Tibial artery (tissue), 4 donors: ENCODE measurements around the gene WDR7.

Experiments
- DNase-seq, 2 donors: peaks; one replicate each; pipeline ENCODE4 v3.0.0-alpha.2; 2019
- H3K27ac ChIP-seq, 2 donors: fragments of 200-600 bp; sonication (generic) in 1 of 2; 1 replicate in 1 of 2; 2 replicates in 1 of 2; pipeline ENCODE4 v1.5.1; 2018 to 2019; ENCODE audit warnings: mild to moderate bottlenecking in 1 of 2
- H3K27me3 ChIP-seq, 2 donors: fragments of 200-600 bp; sonication (generic) in 1 of 2; one replicate each; pipeline versions ENCODE4 v1.5.1 to v1.6.0; 2016 to 2019
- H3K36me3 ChIP-seq, 3 donors: fragments of 200-600 bp; sonication (generic) in 2 of 3; one replicate each; pipeline ENCODE4 v1.5.1; 2016 to 2019; ENCODE audit warnings: mild to moderate bottlenecking in 2 of 3
- H3K4me1 ChIP-seq, 4 donors: fragments of 200-600 bp; sonication (generic) in 2 of 4; 1 replicate in 3 of 4; 2 replicates in 1 of 4; pipeline ENCODE4 v1.5.1; 2016 to 2019
- H3K4me3 ChIP-seq, 2 donors: fragments of 200-600 bp; sonication (generic) in 1 of 2; 1 replicate in 1 of 2; 2 replicates in 1 of 2; pipeline ENCODE4 v1.5.1; 2018 to 2019; ENCODE audit warnings: mild to moderate bottlenecking in 2 of 2
- H3K9me3 ChIP-seq, 3 donors: fragments of 200-600 bp; sonication (generic) in 1 of 3; one replicate each; pipeline ENCODE4 v1.5.1; 2016 to 2019
- CTCF ChIP-seq, 2 experiments: fragments of 200-600 bp in 1 of 2; fragments of 450-650 bp in 1 of 2; IDR thresholded peaks; one replicate each; pipeline ENCODE4 v1.5.1; 2017 to 2019; ENCODE audit warnings: antibody characterized with exemption in 2 of 2, mild to moderate bottlenecking in 1 of 2, moderate library complexity in 1 of 2
- intact Hi-C: fragments of 100-400 bp; cut with DNase I; formaldehyde crosslinking; loops from one replicate; pipeline ENCODE4 v1.15.0; 2023; ENCODE audit warnings: low total_unique reads

WDR7 gene

DNA sequence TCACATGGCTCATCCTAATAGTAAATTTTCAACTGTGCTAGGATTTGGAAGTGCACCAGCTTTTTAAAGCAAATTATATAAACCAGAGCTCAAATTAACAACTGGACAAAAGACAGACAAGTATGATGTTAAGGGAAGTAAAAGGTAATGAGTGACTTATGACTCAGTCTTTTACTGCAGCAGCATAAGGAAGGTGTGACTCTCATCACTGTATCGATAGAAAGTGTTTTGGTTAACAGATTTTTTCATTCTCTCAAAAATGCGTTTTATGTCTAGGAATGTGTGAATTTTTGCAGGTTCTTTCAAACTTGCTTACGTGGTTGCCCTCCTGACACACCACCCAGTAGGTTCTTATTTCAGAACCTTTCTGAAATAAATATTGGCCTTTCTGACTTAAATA, 251.5 kb downstream of the WDR7 start:
- Histone ChIP-seq H3K9me3 (no peaks in the 10 kb centered on the region), H3K27ac (no peak overlapping the region), H3K4me3 (no peak overlapping the region), H3K27me3 (no peaks in the 10 kb centered on the region), H3K4me1 (no peaks in the 10 kb centered on the region), H3K36me3 (no peaks in the 10 kb centered on the region)
- TF ChIP-seq CTCF (IDR thresholded peaks at IDR 0.05) = no peak
- intact Hi-C loops = no loop called here
- DNase-seq = no peak

- no peak for TF ChIP-seq CTCF (IDR thresholded peaks at IDR 0.05)
- Histone ChIP-seq H3K36me3 (no peaks in the 10 kb centered on the region), H3K4me3 (no peak overlapping the region), H3K27me3 (no peaks in the 10 kb centered on the region), H3K9me3 (no peaks in the 10 kb centered on the region), H3K4me1 (no peaks in the 10 kb centered on the region), H3K27ac (no peak overlapping the region)
- no peak for DNase-seq
- intact Hi-C loops = no loop called here
Measured at GRCh38 chr18:56903686-56904085, 252.5 kb downstream of the WDR7 start.

DNA sequence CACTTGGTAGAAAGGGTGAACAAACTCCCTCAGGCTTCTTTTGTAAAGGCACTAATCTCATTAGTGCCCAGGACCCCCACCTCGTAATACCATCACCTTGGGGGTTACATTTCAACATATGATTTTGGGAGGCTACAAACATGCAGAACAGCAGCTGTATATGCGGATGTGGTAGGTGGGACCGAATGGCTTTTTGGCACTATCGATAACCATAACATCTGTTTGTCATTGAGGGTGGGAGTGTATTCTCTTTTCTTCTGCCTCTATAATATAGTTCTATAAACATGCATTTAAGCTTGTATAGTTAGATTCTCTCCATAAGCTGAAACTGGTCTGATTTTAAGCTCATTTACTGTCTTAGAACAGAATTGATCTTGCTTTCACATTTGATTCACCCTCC, 256.6 kb downstream of the WDR7 start:
- H3K9me3 ChIP-seq = no peaks in the 10 kb centered on the region
- H3K36me3 ChIP-seq = no peaks in the 10 kb centered on the region
- H3K27ac ChIP-seq = no peak overlapping the region
- no peak for TF ChIP-seq CTCF (IDR thresholded peaks at IDR 0.05)
- H3K4me1 ChIP-seq = no peaks in the 10 kb centered on the region
- H3K27me3 ChIP-seq = no peaks in the 10 kb centered on the region
- no peak overlapping the region for H3K4me3 ChIP-seq
- intact Hi-C loops = no loop called here
- DNase-seq = no peak

DNA sequence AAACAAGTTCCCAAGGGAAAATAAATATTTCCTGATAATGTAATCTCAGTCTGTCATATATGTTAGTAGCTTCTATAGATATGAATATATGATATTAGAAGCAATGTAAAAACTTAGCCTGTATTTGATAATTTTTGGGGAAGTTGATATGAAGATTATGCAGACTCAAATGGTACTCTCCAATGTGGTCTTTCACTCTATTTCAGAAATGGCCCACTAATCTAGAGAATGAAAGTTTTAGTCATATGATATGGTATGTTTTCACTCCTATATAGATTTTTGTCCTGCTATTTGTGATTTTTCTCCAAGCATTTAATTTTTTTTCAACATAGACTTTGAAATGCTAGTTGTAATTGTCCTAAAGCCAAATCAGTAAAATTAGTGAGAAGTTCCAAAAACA, 259.1 kb downstream of the WDR7 start:
- Histone ChIP-seq H3K4me3 (no peak overlapping the region), H3K27ac (no peak overlapping the region), H3K27me3 (no peaks in the 10 kb centered on the region), H3K36me3 (no peaks in the 10 kb centered on the region), H3K9me3 (no peaks in the 10 kb centered on the region), H3K4me1 (no peaks in the 10 kb centered on the region)
- no peak for TF ChIP-seq CTCF (IDR thresholded peaks at IDR 0.05)
- intact Hi-C loops = no loop called here
- no peak for DNase-seq

DNA sequence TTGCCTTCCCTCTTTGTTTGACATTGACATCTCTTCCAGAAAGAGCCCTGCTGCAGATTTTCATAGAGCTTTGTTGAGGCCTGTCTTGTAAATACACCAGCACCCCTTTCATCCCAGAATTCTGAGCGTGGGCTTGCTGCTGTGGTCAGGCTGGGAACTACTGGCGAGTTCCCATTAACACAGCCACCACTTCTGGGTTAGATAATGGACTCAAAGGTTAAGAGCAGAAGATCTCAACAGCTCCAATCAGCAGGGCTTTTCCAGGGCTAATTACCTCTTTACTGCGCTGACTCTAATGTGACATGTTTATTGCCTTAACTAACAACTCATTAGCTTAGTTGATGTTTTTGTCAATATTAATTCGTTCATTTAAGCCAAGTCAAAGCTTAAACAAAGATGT, 259.8 kb downstream of the WDR7 start:
- no peak overlapping the region for H3K27ac ChIP-seq
- intact Hi-C loops = no loop called here
- no peak overlapping the region for H3K4me3 ChIP-seq
- H3K9me3 ChIP-seq = no peaks in the 10 kb centered on the region
- H3K27me3 ChIP-seq = no peaks in the 10 kb centered on the region
- no peaks in the 10 kb centered on the region for H3K36me3 ChIP-seq
- DNase-seq = no peak
- H3K4me1 ChIP-seq = no peaks in the 10 kb centered on the region
- TF ChIP-seq CTCF (IDR thresholded peaks at IDR 0.05) = no peak

DNA sequence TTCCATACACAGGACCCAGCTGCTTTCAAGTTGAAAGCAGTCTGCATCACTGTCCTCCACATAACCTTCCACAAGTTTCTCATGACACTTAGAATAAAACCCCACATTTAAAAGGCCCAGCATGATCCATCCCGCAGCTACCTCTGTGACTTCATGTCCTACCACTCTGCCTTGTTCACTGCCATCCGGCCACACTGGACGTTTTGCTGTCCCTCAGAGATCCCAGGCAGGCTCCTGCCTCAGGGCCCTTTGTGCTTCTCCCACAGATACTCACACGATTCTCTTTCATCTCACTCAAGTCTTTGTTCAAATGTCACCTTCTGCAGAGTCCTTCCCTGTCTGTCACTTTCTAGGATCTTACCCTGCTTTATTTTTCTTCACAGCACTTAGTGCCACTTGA, 262.8 kb downstream of the WDR7 start:
- Histone ChIP-seq H3K9me3 (no peaks in the 10 kb centered on the region), H3K27me3 (no peaks in the 10 kb centered on the region), H3K27ac (no peak overlapping the region), H3K36me3 (no peaks in the 10 kb centered on the region), H3K4me1 (no peaks in the 10 kb centered on the region), H3K4me3 (no peak overlapping the region)
- TF ChIP-seq CTCF (IDR thresholded peaks at IDR 0.05) = no peak
- DNase-seq = no peak
- intact Hi-C loops = no loop called here
